ENCODE data around the gene PPP2R2B.
"Not testable (repeated sequence)": the region's sequence is repeated elsewhere in the genome, so short reads cannot be mapped to it uniquely, and the experiment has no call there.

Gene PPP2R2B

DNA sequence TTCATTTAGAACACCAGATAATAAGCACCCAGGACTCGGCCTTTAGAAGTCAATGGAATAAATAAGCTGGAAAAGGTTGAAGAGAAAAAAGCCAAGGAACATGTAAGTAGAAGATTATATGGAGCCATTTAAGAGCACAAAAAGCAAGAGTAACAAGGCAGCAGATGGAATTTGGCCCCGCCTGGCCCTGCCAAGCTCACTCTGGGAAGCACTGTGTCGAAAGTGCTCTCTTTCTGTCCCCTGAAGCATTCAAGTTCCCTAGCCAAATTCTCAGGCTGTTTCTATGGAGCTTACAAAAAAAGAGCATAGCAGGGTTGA lies 289.6 kb downstream of the PPP2R2B start:
- no peak for DNase-seq

DNA sequence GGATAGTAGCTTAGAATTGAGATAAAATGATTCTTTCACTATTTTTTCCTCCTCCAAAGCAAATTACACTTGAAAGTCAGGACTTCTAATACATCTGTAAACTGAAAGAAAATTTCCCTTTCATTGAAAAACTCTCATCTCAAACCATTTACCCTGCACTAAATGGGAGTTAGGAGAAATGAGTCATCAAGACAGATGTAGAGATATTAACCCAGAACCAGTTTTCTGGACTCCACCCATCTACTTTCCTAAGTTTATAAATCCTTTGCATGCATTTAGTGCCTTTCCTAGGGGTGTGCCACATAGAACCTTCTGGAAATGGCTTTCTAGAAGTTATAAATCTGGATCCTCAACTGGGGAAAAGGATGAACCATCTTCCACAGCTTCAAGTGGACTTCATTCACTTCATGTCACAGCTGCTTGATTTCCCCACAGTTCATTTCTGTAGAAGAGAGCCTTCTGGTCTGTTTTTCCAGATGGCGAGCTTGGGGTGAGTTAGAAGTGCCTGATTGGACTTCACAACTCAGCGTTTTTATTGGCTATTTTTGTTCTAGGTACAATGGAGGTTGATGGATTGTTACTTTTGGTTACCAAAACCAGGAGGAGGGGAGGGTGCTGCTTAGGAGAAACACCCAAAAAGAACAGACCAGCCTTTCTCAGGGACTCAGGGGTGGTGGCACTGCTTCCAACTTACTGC lies 290.1 kb downstream of the PPP2R2B start:
- no peak for DNase-seq

DNA sequence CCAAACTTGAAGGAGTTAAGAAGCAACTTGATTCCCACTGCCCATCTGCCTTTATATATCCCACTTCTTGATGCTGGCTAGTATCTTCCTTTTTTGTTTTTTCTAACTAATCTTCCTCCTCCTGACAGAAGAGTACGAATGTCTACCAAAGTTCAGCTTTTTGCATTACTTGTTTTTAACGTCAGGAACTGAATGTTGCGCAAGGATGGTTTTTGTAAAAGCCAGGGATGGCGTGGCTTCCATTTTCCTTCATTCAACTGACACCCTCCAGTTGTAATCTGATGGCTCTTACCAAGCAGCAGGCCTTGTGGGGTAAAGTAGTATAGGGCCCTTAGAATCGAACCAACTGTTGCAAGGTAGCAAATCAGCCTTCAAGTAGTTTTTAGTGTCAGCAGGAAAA lies 291.8 kb downstream of the PPP2R2B start:
- no peak for DNase-seq

DNA sequence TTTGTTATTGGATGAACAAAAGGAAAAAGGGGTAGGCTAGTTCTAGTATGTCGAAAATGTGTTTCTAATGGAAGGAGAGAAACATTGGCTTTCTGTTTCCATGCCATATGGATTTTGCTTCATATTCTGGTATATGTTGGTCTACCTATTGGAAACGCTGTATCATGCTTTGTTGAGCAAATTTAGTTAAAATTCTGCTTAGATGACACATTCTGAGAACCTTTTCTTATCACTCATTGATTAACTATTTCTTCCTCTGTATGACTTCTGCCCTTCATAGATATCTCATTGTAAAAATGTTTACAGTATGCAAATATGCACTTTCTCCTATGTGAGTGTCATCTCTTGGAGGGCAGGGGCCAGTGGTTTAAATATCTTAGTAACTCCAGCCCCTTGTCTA lies 293.8 kb downstream of the PPP2R2B start:
- no peak for DNase-seq

DNA sequence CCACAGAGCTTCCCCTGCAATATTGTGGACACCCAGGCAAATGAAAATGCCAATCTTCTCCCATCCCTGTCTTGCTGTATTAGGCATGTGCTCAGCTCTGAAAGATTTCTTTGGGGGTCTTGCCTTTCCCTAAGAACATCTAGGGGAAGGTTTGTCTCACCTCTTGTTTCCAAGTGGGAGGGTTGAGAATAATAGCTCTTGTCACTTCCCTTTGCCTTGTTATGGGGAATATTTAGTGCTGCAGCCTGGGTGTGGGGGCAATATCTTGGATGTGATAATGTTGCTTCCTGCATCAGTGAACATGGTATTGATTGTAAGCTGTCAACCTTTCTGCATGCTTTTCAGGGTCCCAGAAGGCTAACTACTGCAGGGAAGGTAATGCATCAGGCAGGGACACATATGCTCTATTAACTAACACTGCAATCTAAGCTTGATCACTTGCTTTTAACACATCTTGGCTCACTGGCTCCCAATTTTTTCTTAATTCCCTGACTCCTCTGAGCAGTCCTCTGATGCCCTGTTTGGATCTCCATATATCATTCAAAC lies 296.4 kb downstream of the PPP2R2B start:
- DNase-seq: no peak

DNA sequence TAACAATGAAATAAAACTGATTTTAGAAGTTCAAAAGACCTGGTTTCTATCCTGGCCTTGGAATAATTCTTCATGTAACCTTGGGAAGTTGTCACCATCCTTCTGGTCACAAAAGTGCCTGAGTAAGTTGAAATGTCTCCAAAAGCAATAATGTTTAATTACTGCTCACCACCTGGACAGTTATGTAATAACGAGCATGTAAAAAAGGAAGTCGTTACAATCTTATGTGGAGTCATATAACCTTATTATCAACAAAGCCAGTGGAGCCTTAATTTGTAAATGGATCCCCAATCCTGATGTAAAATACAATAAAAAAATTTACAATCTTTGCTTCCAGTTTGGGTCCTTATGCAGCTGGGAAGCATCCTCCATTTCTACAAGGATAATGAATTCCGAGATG lies 298.3 kb downstream of the PPP2R2B start:
- no peak for DNase-seq

DNA sequence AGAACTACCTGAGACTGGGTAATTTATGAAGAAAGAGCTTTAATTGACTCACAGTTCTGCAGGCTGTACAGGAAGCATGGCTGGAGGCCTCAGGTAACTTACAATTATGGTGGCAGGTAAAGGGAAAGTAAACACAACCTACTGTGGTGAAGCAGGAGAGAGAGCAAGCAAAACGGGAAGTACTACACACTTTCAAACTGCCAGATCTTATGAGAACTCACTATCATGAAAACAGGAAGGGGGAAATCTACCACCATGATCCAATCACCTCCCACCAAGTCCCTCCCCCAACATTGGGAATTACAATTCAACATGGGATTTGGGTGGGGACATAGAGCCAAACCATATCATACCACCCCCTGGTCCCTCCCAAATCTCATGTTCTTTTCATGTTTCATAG lies 303.8 kb downstream of the PPP2R2B start:
- no peak for DNase-seq

DNA sequence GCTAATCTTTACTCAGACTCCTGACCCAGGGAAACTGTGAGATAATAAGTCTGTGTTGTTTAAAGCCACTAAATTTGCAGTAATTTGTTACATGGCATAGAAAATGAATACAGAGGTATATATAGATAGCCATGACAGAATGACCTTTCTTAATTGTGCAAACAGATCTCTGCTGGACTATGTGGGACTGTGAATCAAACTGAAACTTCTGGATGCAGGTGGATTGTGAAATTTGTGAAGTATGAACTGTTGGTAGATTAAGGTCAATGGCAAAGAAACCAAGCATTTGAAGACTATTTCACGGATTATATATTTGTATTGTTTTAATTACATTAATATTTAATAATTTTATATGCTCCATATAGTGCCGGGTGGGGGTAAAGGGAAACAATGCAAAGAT lies 310.4 kb downstream of the PPP2R2B start:
- no peak for DNase-seq

DNA sequence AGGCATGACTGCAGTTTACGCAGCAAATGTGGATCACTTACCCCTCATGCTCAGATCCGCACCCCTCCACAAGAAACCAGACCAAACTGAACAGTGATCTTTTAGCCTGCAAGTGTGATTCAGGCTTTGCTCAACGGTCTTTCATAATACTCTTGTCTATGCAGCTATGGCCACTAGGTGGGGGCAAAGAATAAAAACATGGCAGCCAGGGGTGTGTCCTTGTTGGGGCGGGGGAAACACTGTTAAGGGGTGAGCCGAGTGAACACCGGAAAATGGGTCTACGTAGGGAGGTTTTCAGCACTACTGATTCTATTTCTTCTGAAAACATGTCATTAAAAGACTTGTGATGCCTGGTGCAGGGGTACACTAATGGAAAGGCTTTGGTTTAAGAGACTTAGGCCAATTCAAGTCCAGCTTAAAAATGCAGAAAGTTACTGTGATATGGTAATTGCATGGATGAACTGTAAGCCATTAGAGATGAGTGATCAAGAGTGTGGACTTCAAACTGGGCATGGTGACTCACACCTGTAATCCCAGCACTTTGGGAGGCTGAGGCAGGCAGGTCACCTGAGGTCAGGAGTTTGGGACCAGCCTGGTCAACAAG lies 312.7 kb downstream of the PPP2R2B start:
- peak; percentile 55 to 61 for DNase-seq

DNA sequence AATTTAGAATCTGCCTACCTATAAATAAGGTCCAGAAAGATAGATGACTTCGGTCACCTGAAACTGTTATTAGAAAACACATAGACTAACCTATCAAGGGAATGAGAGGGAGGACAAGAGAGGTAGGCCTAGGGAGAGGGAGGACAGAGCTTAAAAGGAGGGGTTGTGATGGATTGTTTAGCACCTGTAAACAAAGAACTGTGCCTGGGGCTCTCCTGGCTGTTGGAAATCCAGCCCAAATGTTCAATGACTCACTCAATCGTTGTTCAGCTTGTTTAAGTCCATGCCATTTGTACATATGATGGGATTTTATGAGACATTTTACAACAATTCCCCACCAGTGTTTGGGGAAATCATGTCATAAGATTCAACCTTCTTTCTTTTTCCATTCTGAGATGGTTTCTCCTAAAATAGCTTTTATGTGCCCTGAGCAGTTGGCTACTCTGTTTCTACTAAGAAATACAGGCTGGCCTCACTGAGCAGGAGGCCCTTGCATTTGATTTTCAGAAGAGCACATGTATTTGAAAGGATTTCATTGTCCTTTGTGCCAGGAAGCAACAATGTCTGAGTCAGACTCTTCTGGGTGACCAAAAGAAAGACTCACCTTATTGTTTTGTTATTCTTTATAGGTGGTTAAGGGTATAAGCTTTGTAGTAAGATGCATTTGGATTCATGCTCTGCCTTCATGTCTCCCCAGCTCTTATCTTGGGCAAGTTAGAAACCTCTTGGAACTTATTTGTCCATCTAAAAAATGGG lies 314.4 kb downstream of the PPP2R2B start:
- DNase-seq: no peak

DNA sequence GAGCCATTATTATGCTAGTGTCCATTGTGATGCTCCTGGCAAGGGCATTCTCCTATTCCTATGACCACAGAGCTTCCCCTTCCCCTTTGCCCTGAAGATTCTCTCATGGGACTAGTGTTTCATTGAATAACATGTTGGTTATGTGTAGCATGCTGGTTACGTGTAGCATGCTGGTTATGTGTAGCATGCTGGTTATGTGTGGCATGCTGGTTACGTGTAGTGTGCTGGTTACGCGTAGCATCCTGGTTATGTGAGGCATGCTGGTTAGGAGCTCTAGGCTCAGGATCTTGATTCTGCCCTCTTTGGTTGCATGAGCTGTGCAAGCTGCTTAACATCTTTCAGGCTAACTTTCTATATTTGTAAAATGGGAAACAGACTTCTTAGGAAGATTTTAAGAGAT lies 316.1 kb downstream of the PPP2R2B start:
- DNase-seq: no peak

DNA sequence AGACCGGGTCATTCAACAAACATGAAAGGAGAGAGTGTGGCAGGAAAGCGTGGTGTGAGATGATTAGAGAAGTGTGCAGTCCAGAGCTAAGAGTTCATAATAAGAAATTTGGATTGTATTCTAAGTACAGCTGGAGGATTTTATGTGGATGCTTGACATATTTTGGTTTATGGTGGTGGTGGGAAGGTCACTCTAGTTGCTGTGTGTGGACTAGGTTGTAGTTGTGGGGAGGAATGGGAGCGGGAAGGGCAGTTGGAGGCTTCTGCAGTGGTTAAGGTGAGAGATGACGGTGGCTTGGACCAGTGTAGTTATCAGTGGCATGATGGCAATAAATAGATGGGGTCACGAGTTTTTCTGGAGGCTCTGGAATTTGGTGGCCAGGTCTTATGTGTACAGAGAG lies 316.8 kb downstream of the PPP2R2B start:
- DNase-seq: no peak

DNA sequence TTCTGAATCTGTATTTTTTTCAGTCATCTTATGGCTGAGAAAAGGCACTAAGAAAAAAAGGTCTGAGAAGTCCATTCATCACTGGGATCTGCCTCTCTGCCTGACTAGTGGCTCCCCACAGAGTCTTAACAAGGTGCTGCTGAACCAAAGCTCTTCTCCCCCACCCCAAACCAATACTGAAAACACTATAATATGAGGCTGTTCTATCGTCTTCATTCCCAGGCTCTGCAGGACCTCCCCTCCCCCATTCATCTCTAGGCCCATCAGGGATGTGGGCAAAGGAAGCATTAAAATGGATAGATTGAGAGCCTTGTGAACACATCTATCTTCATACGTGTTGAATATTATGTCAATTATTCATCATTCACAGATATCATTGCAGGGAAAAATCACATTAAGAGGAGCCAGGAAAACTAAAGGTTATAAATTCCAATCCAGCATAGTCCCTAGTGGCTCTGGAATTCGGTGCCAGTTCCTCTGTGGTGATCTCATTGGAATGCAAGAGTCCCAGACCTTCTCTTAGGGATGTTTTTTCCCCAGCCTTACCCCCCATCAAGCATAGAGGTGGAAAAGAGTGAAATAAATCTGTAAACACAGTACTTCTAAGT lies 318.2 kb downstream of the PPP2R2B start:
- no peak for DNase-seq

DNA sequence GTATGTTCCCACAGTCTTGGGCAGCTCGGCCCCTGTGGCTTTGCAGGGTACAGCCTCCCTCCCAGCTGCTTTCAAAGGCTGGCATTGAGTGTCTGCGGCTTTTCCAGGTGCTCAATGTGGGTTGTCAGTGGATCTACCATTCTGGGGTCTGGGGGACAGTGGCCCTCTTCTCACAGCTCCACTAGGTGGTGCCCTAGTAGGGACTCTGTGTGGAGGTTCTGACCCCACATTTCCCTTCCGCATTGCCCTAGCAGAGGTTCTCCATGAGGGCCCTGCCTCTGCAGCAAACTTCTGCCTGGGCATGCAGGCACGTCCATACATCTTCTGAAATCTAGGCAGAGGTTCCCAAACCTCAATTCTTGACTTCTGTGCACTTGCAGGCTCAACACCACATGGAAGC lies 321.7 kb downstream of the PPP2R2B start:
- DNase-seq: not testable (repeated sequence)

DNA sequence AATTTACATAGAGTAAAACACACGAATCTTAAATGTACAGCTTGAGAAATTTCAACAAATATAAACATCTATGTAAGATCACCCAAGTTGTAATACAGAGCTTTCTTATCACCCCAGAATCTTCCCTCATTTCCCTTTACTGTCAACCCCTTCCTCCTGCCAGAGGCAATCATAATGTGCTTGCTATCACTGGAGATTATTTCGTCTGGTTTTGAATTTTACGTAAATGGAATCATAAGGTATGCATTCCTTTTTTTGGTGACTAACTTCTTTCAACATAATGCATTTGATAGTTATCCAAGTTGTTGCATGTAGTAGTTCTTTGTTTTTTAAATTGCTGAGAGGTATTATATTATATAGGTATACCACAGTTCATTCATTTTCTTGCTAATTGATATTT lies 325.1 kb downstream of the PPP2R2B start:
- DNase-seq: no peak

DNA sequence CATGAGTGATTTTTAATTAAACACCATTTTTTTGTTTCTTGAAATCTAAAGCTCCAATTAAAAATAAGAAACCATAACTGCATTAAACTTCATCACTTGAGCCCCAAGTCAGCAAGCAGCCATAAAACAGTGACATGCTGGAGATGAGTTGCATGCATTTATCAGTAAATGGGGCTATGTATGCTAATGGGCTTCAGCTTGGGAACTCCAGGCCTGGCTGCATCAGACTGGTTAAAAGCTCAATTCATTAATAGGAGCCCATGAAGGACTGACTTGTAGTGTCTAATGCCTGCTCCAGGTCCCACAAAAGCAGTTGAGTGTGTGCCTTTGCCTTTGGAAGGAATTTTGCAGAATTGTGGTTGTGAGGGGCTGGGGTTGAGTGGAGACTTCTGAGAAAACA lies 328.9 kb downstream of the PPP2R2B start:
- DNase-seq: no peak

DNA sequence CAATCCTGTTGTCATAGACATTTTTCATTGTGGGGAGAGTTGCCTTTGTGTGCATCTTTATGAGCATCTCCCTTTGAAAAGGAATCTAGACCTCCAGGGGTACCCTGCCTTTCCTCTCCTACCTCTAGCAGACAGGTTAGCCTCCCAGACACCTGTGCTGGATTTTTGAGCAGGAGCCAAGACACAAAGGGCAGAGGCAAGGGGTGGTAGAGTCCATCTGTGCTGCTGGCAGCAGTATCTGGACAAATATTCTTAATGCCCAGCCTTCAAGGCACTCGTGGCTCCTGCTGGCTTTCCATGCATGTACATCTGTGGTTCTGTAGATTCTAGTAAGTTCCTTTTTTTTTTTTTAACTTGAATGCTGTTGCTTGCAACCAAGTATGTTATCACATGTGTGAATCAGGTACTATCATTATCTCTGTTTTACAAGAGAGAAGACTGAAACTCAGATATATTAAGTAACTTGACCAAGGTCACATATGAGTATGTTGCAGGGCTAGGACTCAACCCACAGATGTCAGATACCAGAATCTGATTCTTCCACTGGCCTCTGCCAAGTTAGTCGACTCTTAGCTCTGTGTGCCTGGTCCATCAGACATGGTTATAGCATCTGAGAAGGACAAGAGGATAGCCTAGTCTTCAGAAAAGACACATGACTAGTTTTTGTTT lies 329.6 kb downstream of the PPP2R2B start:
- no peak for DNase-seq

DNA sequence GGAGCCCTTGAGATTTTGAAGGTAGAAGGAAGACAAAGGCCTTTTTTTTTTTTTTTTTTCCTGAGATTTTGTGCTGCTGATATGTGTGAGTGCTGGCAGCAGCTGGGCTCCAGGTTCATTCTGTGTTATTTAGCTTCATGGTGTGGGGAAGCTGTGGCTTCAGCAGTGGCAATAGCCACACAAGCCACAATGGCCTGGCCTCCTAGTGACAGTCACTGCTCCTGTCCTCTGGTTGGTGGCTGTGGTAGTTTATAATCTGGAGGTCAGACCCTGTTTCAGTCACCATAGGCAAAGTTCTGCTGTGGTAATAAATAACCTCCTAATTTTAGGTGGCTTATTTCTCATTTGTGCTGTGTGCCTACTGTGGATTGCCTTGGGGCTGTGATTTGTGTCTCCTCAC lies 334.3 kb downstream of the PPP2R2B start:
- DNase-seq: no peak

DNA sequence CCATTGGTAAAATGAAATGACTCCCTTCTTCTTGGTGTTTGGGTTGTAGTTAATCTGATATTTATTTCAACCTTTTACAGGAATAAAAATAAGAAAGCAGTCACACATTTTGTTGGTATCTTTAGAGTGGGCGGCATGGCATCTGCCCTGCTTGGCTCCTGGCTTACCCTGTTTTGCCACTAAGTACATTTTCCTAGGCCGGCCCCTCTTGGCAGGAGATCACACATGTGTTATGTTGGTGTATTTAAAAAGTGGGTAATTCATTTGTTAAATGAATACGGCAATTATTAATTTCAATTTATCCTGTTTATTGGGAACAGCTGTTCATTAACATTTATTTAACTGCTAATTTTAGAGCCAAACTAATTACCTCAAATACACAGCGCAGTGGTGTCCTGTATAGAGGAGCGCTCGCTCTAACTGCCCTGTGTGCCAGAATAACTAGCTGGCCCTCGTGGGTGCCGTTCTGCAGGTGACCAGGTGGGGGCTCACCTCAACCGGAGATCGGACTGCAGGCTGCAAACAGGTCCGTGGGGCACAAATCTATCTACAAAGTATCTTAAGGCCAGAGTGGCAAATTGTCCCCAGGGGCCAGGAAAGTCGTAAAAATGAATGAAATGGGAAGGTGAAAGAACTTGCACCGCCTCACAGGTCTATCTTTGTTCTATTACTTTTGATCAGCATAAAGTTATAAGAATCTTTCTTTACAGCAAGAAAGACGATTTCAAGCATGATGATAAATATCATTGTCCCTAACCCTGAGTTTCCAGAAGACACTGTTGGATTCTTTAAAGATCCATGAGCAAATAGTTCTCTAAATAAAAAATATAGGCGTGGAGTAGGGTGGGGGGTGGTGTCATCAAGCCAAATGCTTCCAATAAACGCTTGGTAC lies 336.4 kb downstream of the PPP2R2B start:
- peak; percentile 82 to 83 for DNase-seq

DNA sequence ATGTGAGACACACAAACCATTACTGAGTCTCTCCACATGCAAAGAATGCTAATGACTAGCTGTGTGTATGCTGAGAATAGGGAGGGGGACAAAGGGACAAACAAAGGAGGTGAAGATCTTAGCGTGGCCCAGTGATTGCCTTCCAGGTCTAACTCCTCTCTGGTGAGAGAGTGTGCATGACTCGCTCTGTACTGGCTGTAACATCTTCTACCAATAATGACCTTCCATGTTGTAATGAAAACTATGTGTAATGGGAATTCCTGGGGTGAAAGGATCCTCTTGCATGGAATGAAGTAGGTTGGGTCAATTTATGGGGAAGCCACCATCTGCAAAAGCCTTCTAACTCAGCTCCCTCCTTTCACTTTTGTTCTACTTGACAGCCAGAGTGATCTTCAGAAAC lies 338.1 kb downstream of the PPP2R2B start:
- no peak for DNase-seq

DNA sequence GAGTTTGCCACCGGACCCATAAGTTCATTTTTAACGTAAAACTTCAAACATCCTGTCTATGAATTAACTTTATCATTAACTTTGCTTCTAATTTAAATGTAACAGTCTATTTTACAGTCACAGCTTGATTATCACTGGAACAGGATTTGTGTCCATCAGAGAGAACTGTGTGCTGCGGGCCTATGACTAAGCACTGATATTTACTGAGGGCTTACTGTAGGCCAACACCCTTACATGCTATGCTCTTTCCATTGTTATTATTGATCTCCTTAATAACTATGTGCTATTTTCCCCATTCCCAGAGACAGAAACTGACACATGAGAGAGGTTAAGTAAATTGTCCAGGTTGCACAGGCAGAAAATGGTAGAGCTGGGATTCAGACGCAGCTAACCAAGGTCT lies 338.6 kb downstream of the PPP2R2B start:
- no peak for DNase-seq

DNA sequence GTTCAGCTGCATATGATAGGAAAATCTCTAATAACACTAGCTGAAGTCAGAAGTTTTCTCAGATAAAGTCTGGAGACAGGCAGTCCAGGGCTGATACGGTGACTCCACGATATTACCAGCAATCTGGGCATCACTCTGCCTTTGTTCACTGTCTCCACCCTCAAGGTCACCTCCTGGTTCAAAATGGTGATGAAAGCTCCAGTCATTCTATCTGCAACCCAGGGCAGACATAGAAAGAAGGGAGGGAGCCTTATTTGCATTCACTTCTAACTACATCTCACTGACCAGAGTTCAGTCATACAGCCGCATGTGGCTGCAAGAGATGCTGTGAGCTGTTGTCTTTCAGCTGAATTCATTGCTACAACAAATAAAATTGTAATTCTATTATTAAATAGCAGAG lies 340.1 kb downstream of the PPP2R2B start:
- no peak for DNase-seq

Measured in activated T-cell treated with anti-CD3 and anti-CD28 coated beads, Interleukin-2, amount 50 U/mL, for 48 hours (primary cell).